ENCODE data around the gene ZSWIM4.
A peak's percentile ranks its signal among the peaks of the same experiment; 100 is the strongest.
"Not testable (repeated sequence)": the region's sequence is repeated elsewhere in the genome, so short reads cannot be mapped to it uniquely, and the experiment has no call there.

Gene ZSWIM4

DNA sequence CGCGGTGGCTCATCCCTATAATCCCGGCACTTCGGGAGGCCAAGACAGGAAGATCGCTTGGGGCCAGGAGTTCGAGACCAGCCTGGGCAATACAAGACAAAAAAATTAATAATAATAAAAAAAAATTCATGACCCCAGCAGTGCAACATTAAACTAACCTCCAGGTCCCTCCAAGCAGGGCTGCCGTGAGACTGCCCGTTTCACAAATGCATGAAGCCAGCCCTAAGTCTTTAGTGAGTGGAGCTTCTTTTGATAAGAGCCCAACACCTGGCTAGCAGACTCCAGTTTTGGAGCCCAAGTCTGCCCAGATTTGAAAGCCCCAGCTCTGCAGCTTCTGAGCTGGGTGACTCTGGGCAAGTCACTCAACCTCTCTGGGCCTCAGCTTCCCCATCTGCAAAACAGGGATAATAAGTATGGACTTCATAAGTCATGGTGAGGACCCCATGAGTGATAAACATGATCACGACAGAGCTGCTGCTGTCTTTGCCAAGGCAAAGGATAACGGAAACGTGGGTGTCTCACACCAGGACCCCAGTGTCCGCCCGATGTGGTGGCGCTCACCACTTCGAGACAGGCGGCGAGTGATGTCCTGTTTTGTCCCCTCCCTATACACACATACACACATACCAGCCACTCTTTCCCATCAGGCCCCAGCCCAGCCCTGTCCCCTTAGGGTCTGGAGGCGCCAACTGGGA is 43.3 kb downstream of the ZSWIM4 start:
- no peak for DNase-seq

GRCh38 chr19:13839130-13839937 is 44.1 kb downstream of the ZSWIM4 start:
- DNase-seq, result peak; percentile 76

DNA sequence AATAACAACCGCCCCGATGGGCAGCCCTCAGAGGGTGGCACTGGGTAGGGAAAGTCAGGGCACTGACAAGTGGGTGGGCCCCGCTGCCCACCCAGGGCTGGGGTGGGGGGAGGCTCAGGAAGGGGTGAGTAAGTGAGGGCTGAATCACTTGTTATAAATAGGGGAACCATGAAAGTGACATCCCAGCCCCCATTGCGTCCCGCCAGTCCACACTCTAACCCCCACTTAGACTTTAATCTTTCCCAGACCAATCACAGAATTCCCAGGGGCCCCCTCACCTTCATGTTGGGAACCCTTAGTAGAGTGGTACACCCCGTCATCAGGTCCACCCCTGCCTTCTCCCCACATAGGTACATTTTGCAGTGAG is 44.7 kb downstream of the ZSWIM4 start:
- no peak for DNase-seq

- DNase-seq, result peak; percentile 52
Measured at GRCh38 chr19:13840305-13841085, 45.3 kb downstream of the ZSWIM4 start.

DNA sequence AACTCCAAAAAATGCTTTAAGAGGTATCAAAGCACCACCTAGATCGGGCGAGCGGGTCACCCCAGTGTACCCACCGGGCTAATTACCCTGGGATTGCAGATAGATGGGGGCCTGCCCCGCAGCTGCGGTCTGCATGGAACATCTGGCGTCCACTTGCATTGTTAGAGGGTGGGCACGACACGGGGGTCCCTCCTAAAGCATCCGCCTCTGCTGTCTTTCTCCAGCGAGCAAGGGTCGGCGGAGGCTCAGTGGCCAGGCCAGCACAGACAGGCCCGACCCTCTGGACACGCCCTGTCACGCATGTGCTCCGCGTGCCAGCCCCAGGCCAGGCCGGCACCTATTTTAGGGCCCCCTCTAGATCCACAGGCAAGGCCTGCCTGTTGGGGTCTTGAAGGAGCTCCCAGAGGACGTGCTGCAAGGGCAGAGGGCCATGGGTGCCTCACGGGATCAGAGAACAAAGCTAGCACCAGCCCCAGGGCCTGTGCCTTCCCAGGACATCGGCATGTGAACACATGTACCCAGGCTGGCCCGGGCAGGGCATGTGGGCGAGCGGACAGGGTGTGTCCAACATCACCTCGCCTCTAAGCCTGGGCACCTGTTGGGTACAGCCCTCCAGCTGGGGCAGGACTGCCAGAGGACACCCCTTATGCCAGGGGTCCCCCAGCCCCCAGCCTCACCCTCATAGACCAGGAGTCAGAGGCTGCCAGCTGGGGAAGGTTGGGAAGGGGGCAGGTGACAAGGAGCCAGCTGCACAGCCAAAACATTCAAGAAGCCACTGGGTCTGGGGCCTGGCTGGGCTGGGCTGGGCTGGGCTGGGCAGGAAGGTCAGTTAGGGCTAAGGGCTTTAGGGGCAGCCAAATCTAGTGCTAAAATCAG is 46.1 kb downstream of the ZSWIM4 start:
- no peak for DNase-seq

- DNase-seq, result no peak
Measured at GRCh38 chr19:13841962-13842290, 46.7 kb downstream of the ZSWIM4 start.

GRCh38 chr19:13842291-13843103 is 47.3 kb downstream of the ZSWIM4 start:
- DNase-seq, result peak; percentile 65

- DNase-seq, result no peak
Measured at GRCh38 chr19:13843104-13843921, 48.1 kb downstream of the ZSWIM4 start.

DNA sequence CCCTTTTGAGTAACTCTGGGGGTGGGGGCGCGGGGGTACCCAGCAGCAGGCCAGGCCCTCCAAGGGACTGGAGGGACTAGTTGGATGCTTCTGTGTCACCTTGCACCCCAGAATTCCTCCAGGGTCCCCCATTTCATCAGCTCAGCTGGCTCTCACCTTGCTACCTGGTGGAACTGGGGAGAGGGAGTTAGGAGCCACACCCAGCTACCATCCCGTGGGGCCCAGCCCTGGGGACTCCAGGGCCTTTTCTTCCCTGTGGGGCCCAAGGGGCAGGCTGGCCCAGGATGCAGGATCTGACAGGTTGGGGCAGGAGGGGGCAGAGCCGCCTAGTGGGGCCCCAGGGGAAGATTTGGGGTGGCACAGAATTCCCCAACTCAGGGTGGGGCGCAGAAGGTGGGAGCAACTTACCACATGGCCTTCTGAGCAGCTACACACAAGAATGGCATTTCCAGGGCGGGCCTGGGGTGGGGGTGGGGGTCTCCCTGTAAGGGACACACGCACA is 48.9 kb downstream of the ZSWIM4 start:
- DNase-seq, result no peak

DNA sequence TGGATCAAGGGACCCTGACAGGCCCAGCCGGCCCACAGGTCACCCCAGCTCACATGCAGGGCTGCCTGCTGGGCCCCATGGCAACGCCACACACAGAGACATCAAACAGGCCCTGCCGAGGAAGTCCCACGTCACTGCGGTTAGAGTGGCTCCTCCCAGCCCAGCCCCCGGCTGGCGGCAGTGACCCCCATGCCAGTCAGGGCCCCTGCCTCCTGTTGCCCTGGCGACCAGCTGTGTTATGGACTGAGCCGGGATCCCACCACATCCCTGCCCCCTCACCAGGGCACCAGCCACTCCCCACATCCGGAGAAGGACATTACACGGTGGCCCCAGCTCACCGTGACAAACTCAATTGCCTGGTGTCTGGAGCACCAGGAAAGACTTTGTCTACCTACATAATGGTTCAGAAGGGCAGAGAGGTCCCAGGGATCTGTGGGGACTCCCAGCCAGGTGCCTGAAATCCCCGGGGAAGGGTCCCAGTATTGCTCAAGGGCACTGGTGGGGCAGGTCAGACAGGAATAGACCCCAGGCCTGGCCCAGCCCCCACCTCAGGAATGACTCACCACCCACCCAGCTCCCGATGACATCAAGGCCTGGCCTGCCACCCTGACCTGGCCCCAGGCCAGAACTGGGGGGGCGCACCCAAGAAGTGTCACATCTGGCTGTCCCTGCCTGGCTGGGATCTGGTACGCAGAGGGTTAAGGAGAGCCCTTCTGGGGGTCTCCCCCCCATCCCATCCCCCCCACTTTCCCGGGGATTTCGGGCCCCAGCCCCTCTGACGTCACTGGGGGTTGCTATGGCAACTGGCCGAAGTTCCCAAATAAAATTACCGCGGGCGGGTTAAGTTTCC is 51.5 kb downstream of the ZSWIM4 start:
- DNase-seq, result peak; percentile 94

GRCh38 chr19:13847407-13848339 is 52.4 kb downstream of the ZSWIM4 start:
- peak; percentile 76 for DNase-seq

GRCh38 chr19:13848340-13848677 is 53.1 kb downstream of the ZSWIM4 start:
- no peak for DNase-seq

- no peak for DNase-seq
Measured at GRCh38 chr19:13848798-13849676, 53.8 kb downstream of the ZSWIM4 start.

DNA sequence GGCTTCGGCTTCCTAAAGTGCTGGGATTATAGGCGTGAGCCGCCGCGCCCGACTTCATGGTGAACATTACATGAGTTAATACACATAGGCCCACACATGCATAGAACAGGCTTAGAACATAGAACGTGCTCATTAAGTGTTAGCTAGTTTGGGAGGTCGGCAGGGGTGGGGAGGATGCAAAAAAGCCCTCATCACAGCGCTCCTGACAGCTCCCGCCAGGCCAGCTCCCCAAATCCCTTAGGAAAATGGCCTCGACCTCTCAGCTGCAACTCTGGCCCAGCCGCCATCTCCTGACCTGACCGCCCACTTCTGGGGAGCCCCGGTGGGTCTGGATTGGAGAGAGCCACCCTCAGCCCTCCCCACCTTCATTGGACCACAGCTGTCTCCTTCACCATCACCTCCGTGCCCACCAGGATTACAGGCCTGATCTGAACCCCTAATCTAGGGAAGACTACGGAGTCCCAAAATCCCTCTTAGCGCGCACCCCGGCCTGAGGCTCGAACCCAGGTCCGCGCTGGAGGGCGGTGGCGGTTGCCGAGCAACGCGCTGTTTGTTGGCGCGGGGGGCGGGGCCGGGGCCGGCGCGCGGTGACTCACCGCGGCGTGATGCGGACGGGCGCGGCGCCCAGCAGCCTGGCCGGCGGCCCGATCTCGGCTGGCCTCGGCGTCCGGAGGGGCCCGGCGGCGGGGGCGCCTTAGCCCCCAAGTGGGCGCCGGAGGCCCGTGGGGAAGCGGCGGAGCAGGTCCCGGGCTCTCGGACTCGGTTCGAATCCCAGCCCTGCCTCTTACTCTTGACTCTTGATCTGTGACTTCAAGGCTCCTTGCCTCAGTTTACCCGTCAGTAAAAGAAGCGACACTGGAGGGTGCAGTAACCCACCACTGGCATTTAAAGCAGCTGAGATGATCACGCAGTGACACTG is 55.0 kb downstream of the ZSWIM4 start:
- DNase-seq, result peak; percentile 61

GRCh38 chr19:13850910-13851733 is 55.9 kb downstream of the ZSWIM4 start:
- DNase-seq, result peak; percentile 74

DNA sequence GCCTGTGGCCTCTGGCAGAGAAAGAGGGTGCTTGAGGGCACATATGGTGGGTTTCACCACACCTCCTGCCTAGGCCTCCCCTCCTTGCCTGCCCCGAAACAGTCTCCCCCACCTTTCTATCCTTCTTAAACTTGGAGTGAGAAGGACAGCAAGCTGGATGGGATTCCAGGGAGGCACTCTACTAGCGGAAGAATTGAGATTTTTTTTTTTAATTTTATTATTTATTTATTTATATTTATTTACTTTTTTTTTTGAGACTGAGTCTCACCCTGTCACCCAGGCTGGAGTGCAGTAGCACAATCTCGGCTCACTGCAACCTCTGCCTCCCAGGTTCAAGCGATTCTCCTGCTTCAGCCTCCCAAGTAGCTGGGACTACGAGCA is 56.5 kb downstream of the ZSWIM4 start:
- not testable (repeated sequence) for DNase-seq
